Small intestine (tissue), 7 donors: Measurements from ENCODE around the gene CD44. TPM values are rescaled to one million over a fixed set of nuclear protein-coding genes. Genes with fewer than 3 reads are reported as not detected.

Experiments used
- DNase-seq, 2 donors: peaks; one replicate each; pipeline versions ENCODE4 v3.0.0 to v3.0.0-alpha.2; 2013
- FAIRE-seq: peaks from 2 replicates; lab custom pipeline; 2012; peaks lifted over from hg19 to GRCh38; lab: Jason Lieb, UNC
- H3K27ac ChIP-seq, 3 donors: one replicate each; pipeline ENCODE4 v1.5.1; 2013; ENCODE audit warnings: low read length in 2 of 3, mild to moderate bottlenecking in 2 of 3, control low read depth in 1 of 3, inconsistent platforms in 1 of 3, low read depth in 1 of 3, moderate library complexity in 1 of 3
- H3K27me3 ChIP-seq, 3 donors: one replicate each; pipeline ENCODE4 v1.6.1; 2013; ENCODE audit warnings: low read length in 3 of 3, inconsistent platforms in 1 of 3; ENCODE audit not compliant: control insufficient read depth in 3 of 3, insufficient read depth in 3 of 3
- H3K36me3 ChIP-seq, 3 donors: one replicate each; pipeline ENCODE4 v1.6.1; 2013; ENCODE audit warnings: low read length in 3 of 3, inconsistent platforms in 1 of 3, low read depth in 1 of 3, mild to moderate bottlenecking in 1 of 3, moderate library complexity in 1 of 3; ENCODE audit not compliant: control insufficient read depth in 3 of 3, insufficient read depth in 2 of 3
- H3K4me1 ChIP-seq, 3 donors: one replicate each; pipeline ENCODE4 v1.6.1; 2013; ENCODE audit warnings: low read length in 2 of 3, inconsistent platforms in 1 of 3, low read depth in 1 of 3, mild to moderate bottlenecking in 1 of 3, moderate library complexity in 1 of 3; ENCODE audit not compliant: control insufficient read depth in 3 of 3, insufficient read depth in 2 of 3
- H3K4me3 ChIP-seq, 3 donors: one replicate each; pipeline ENCODE4 v1.5.1; 2013; ENCODE audit warnings: low read length in 3 of 3, control low read depth in 1 of 3, inconsistent platforms in 1 of 3, low read depth in 1 of 3, mild to moderate bottlenecking in 1 of 3, moderate library complexity in 1 of 3
- H3K9me3 ChIP-seq, 2 donors: one replicate each; pipeline ENCODE4 v1.6.1; 2013; ENCODE audit warnings: low read depth in 1 of 2, low read length in 1 of 2; ENCODE audit not compliant: control insufficient read depth in 2 of 2, insufficient read depth in 1 of 2
- WGBS, 3 donors: extraction: QIAGEN DNeasy Blood & Tissue Kit; methylation state at CpG; one replicate each; pipeline ENCODE4 v1.1.7; 2013; 5-methylcytosine and 5-hydroxymethylcytosine counted together
- polyA plus RNA-seq, 4 donors: library from polyadenylated mRNA; stranded (reverse) in 3 of 4; unstranded in 1 of 4; fragments of 200-250 nt in 3 of 4; fragments of 120-200 nt in 1 of 4; gene quantifications; one replicate each; pipeline versions ENCODE4 v1.2.1 to v1.2.3, GENCODE V29; 2013
- donor health status: healthy with polysubstance abuse.
- donor health status: control.
- donor health status: control.
- donor health status: Bipolar disorder and iron deficiency.
- donor health status: healthy.

Gene CD44
- polyA plus RNA-seq, 4 donors: 5.4 to 89.6 (median 19.6) TPM

DNA sequence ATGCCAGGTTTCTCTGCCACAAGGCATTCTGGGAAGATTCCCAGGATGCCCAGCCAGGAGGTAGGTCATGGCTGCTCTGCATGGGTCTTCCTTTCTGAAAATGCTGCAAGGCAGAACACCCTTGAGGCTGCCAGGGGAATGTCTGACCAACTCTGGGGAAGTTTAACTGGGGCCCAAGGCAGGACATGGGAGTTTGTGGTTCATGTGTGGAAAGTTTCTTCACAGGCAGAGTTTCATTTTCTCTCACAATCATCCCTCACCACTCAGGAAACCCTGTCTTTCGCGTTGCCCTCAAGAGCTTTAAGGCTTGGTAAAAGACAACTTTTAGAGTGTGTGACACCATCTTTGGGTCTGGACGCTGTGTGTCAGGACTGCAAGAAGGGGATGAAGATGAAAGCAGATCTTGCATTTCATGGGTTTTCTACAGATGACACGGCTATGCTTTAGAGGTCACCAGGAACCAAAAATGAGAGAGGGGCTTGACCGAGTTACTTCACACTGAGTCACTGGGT, 133.5 kb downstream of the CD44 start:
- Histone ChIP-seq H3K4me1 (peaks cover 0 to 4% (median 0%) of the 10 kb centered on the region in 3 donors), H3K36me3 (no peaks in the 10 kb centered on the region), H3K4me3 (no peak overlapping the region), H3K27me3 (peaks cover 0 to 5% (median 0%) of the 10 kb centered on the region in 3 donors), H3K9me3 (no peaks in the 10 kb centered on the region), H3K27ac (peak overlapping the region in 1 of 3 donors; percentile 5)
- DNase-seq (peak in 1 of 2 donors; percentile 29), FAIRE-seq (no peak)
- WGBS, 3 donors: 71 to 78% (median 76%) methylated on average over 5 of the region's 5 CpGs

DNA sequence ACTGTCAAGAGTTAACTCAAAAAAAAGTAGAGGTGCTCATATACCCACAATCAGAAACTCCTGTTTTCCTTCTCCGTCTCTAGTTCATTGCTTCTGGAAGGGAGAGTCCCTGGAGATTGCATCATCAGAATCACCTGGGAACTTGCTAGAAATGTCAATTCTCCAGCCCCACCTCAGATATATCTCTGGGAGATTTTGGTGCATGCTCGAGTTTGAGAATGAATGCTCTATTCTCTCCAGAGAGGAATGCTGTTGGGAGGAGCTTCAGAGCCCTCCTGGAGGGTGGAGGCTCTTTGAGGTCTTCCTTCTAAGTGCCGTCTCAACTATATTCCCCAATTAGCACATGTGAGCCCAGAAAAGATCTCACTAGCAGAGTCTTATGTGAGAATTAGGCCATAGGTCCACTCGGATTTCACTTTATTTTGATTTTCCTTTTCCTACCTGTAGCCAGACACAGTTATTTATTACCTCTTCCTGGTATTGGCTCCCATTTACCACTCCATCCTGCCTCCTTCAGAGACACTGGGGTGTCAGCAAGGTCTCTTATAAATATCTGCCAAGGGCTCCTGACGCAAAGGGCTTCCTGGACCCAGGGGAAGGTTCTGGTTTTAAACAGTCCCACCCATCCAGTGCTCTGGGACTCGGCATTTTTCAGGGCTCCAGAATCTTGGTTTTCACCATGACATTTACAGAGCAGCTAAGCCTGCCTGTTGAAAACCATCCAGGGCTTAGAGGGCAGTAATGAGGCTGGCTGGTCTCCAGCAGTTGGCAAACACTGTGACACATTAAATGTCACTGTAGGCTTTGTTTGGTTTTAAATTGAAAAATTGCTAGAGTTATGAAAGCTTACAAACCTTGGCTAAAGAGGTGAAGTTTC, 136.2 kb downstream of the CD44 start:
- H3K27me3 ChIP-seq: peaks cover 0 to 5% (median 0%) of the 10 kb centered on the region in 3 donors
- peaks cover 0 to 4% (median 0%) of the 10 kb centered on the region in 3 donors for H3K4me1 ChIP-seq
- H3K4me3 ChIP-seq: no peak overlapping the region
- DNase-seq: peak; percentile 10 to 23
- H3K27ac ChIP-seq: peak overlapping the region in 1 of 3 donors; percentile 34
- H3K9me3 ChIP-seq: no peaks in the 10 kb centered on the region
- WGBS, 3 donors: 22 to 48% (median 24%) methylated on average over 6 of the region's 6 CpGs
- FAIRE-seq: no peak
- H3K36me3 ChIP-seq: no peaks in the 10 kb centered on the region

DNA sequence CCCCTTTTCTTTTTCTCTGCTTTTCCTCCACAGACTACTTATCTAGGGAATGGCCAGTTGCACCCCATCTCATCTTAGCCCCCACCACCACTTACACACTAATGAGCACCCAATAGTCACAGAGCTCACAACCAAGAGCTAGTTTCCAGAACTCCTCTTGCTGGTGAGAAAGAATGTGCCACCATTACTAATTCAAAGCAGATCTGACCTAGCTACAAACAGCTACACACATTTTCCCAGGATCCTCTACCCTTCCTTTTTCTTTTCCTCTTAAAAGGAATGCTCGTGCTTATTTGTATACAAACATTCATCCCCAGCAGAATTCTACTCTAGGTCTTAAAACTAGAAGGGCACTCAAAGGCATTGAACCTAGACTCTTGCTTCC, 136.8 kb downstream of the CD44 start:
- Histone ChIP-seq H3K36me3 (no peaks in the 10 kb centered on the region), H3K9me3 (no peaks in the 10 kb centered on the region), H3K27me3 (peaks cover 0 to 5% (median 0%) of the 10 kb centered on the region in 3 donors), H3K4me3 (no peak overlapping the region), H3K27ac (peak overlapping the region in 1 of 3 donors; percentile 34), H3K4me1 (peaks cover 0 to 4% (median 0%) of the 10 kb centered on the region in 3 donors)
- DNase-seq (no peak), FAIRE-seq (no peak)
- WGBS, 3 donors: 71 to 76% (median 72%) methylated on average over 1 of the region's 1 CpG

DNA sequence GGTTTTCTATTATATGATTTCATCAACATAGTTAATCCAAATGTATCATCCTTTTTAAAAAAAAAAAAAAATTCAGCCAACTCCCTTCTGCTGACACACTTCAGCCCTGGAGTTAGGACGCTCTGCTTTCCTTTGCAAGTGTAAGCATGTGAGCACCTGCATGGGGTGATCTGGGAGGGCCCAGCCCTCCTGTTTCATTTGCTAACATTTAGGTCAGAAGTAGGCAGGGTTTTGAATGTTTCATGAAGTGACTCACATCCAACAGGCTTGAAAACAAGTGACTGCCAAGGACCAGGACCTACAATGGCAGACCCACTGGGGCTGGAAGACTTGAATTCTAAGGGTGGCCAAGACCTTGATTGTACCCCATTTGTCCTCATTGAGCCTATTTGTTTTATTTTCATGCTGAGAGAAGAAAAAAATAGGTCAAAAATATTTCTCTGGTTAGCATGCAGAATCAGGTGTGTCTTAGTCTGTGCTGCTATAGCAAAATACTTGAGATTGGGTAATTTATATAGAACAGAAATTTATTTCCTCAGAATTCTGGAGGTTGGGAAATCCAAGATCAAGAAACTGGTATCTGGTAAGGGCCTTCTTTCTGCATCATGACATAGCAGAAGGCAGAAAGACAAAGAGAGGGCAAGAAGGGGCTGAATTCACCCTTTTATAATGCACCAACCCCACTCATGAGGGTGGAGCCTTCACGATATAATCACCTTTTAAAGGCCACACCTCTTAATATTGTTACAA, 137.6 kb downstream of the CD44 start:
- no peak for FAIRE-seq

GRCh38 chr11:35277827-35278226, 138.9 kb downstream of the CD44 start:
- H3K27me3 ChIP-seq: peaks cover 0 to 2% (median 0%) of the 10 kb centered on the region in 3 donors
- no peak for DNase-seq
- H3K4me3 ChIP-seq: no peak overlapping the region
- peaks cover 0 to 4% (median 0%) of the 10 kb centered on the region in 3 donors for H3K4me1 ChIP-seq
- H3K27ac ChIP-seq: no peak overlapping the region
- H3K36me3 ChIP-seq: no peaks in the 10 kb centered on the region
- no peak for FAIRE-seq
- no peaks in the 10 kb centered on the region for H3K9me3 ChIP-seq
- 92 to 94% (median 93%) methylated on average over 2 of the region's 2 CpGs for WGBS, 3 donors

More for the DNA sequence above, 137.6 kb downstream of the CD44 start:
- peaks cover 0 to 5% (median 0%) of the 10 kb centered on the region in 3 donors for H3K27me3 ChIP-seq
- no peak overlapping the region for H3K27ac ChIP-seq
- no peaks in the 10 kb centered on the region for H3K9me3 ChIP-seq
- H3K4me1 ChIP-seq: peaks cover 0 to 4% (median 0%) of the 10 kb centered on the region in 3 donors
- DNase-seq: no peak
- WGBS, 3 donors: 64 to 81% (median 77%) methylated on average over 2 of the region's 2 CpGs
- H3K36me3 ChIP-seq: no peaks in the 10 kb centered on the region
- no peak overlapping the region for H3K4me3 ChIP-seq

GRCh38 chr11:35280727-35281126, 141.8 kb downstream of the CD44 start:
- no peaks in the 10 kb centered on the region for H3K27me3 ChIP-seq
- no peak overlapping the region for H3K27ac ChIP-seq
- WGBS, 3 donors: 89 to 96% (median 95%) methylated on average over 7 of the region's 7 CpGs
- DNase-seq: no peak
- H3K4me3 ChIP-seq: no peak overlapping the region
- FAIRE-seq: no peak
- H3K4me1 ChIP-seq: no peaks in the 10 kb centered on the region
- H3K36me3 ChIP-seq: no peaks in the 10 kb centered on the region
- H3K9me3 ChIP-seq: no peaks in the 10 kb centered on the region

DNA sequence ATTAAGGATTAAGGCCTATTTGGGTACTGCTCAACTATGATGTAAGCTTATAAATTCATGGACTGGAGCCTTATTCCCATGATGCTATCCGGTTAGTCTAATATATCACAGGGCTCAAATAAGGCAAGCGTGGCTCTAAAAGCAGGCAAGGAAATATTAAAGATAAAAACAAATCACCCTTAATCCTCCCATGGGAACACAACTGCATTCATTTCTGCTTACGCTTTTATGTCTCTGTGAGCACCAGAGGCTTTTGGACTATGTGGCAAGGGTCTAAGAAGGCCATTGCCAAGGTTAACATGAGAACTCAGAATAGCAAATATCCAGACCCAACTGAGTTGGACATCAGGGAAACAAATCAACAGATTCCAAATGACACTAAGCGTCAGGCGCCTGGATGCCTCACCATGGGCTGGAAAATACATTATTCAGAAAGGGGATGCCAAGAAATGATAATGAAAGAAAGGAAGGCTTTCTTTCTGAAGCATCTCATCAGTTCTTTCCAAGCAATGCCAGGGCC, 142.3 kb downstream of the CD44 start:
- no peaks in the 10 kb centered on the region for H3K9me3 ChIP-seq
- no peaks in the 10 kb centered on the region for H3K36me3 ChIP-seq
- H3K4me3 ChIP-seq: no peak overlapping the region
- no peaks in the 10 kb centered on the region for H3K4me1 ChIP-seq
- DNase-seq (no peak), FAIRE-seq (no peak)
- H3K27ac ChIP-seq: no peak overlapping the region
- no peaks in the 10 kb centered on the region for H3K27me3 ChIP-seq
- 73 to 92% (median 92%) methylated on average over 5 of the region's 5 CpGs for WGBS, 3 donors
